H9 (cell line): ENCODE data around the gene GARRE1. TPM values are rescaled to one million over a fixed set of nuclear protein-coding genes. Genes with fewer than 3 reads are reported as not detected.

Experiments
- DNase-seq: peaks from one replicate; pipeline ENCODE4 v3.0.0-alpha.2; 2017
- H2AFZ ChIP-seq: one replicate; pipeline ENCODE4 v1.6.1; 2013; ENCODE audit warnings: mild to moderate bottlenecking, low read length, control low read depth, moderate library complexity
- H2AK5ac ChIP-seq: 2 replicates; pipeline ENCODE4 v1.6.1; 2013; ENCODE audit warnings: low read length, control low read depth, mixed read lengths; ENCODE audit not compliant: insufficient read length
- H2BK120ac ChIP-seq: one replicate; pipeline ENCODE4 v1.6.1; 2013; ENCODE audit warnings: low read depth, mild to moderate bottlenecking, low read length, control low read depth, inconsistent platforms; ENCODE audit not compliant: poor library complexity, severe bottlenecking
- H2BK12ac ChIP-seq: 2 replicates; pipeline ENCODE4 v1.6.1; 2013; ENCODE audit warnings: low read length, control low read depth, mixed read lengths, low read depth; ENCODE audit not compliant: insufficient read length
- H2BK15ac ChIP-seq: 2 replicates; pipeline ENCODE4 v1.6.1; 2013; ENCODE audit warnings: low read depth, low read length, control low read depth
- H2BK20ac ChIP-seq: one replicate; pipeline ENCODE4 v1.6.1; 2013; ENCODE audit warnings: low read depth, mild to moderate bottlenecking, low read length, control low read depth, inconsistent platforms; ENCODE audit not compliant: poor library complexity, severe bottlenecking
- H2BK5ac ChIP-seq: 2 replicates; pipeline ENCODE4 v1.6.1; 2013; ENCODE audit warnings: low read length, control low read depth, mixed read lengths; ENCODE audit not compliant: insufficient read length
- H3K14ac ChIP-seq: 2 replicates; pipeline ENCODE4 v1.6.1; 2013; ENCODE audit warnings: low read length, control low read depth; ENCODE audit not compliant: insufficient read depth
- H3K18ac ChIP-seq: 2 replicates; pipeline ENCODE4 v1.6.1; 2013; ENCODE audit warnings: low read depth, mild to moderate bottlenecking, mixed read lengths, low read length, control low read depth; ENCODE audit not compliant: insufficient read length
- H3K23ac ChIP-seq: 2 replicates; pipeline ENCODE4 v1.6.1; 2013; ENCODE audit warnings: low read length, control low read depth, mixed read lengths, low read depth; ENCODE audit not compliant: insufficient read length
- H3K23me2 ChIP-seq: 2 replicates; pipeline ENCODE4 v1.6.1; 2013; ENCODE audit warnings: low read depth, mild to moderate bottlenecking, mixed read lengths, low read length, control low read depth; ENCODE audit not compliant: insufficient read length, poor library complexity, severe bottlenecking
- H3K27ac ChIP-seq: 2 replicates; pipeline ENCODE4 v1.5.1; 2013; ENCODE audit warnings: low read length, control low read depth, mixed read lengths, low read depth; ENCODE audit not compliant: insufficient read length
- H3K27me3 ChIP-seq: 2 replicates; pipeline ENCODE4 v1.6.1; 2013; ENCODE audit warnings: low read length, control low read depth, inconsistent platforms; ENCODE audit not compliant: insufficient read depth
- H3K4ac ChIP-seq: 2 replicates; pipeline ENCODE4 v1.6.1; 2013; ENCODE audit warnings: low read depth, mild to moderate bottlenecking, control low read depth, inconsistent platforms, low read length, moderate library complexity
- H3K4me1 ChIP-seq: 2 replicates; pipeline ENCODE4 v1.6.1; 2013; ENCODE audit warnings: low read length, control low read depth, inconsistent platforms; ENCODE audit not compliant: insufficient read depth
- H3K4me2 ChIP-seq: 2 replicates; pipeline ENCODE4 v1.6.1; 2013; ENCODE audit warnings: low read length, control low read depth, mixed read lengths; ENCODE audit not compliant: insufficient read length, insufficient read depth
- H3K56ac ChIP-seq: 2 replicates; pipeline ENCODE4 v1.6.1; 2013; ENCODE audit warnings: low read depth, mild to moderate bottlenecking, mixed read lengths, low read length, control low read depth; ENCODE audit not compliant: insufficient read length
- H3K79me1 ChIP-seq: 2 replicates; pipeline ENCODE4 v1.6.1; 2013; ENCODE audit warnings: low read depth, mild to moderate bottlenecking, moderate library complexity, low read length, control low read depth, inconsistent platforms; ENCODE audit not compliant: insufficient read depth, poor library complexity, severe bottlenecking
- H3K79me2 ChIP-seq: 2 replicates; pipeline ENCODE4 v1.6.1; 2013; ENCODE audit warnings: low read length, control low read depth, inconsistent platforms; ENCODE audit not compliant: insufficient read depth
- H3K9ac ChIP-seq: 2 replicates; pipeline ENCODE4 v1.6.1; 2013; ENCODE audit warnings: low read length, control low read depth, mixed read lengths; ENCODE audit not compliant: insufficient read length; ENCODE audit errors: extremely low read depth
- H3K9me3 ChIP-seq: one replicate; pipeline ENCODE4 v1.6.1; 2013; ENCODE audit warnings: low read depth, low read length, inconsistent platforms; ENCODE audit not compliant: control insufficient read depth
- H3T11ph ChIP-seq: one replicate; pipeline ENCODE4 v1.6.1; 2013; ENCODE audit warnings: mild to moderate bottlenecking, low read length, control low read depth, inconsistent platforms
- H4K20me1 ChIP-seq: one replicate; pipeline ENCODE4 v1.6.1; 2013; ENCODE audit not compliant: control insufficient read depth, insufficient read length, insufficient read depth
- H4K5ac ChIP-seq: 2 replicates; pipeline ENCODE4 v1.6.1; 2013; ENCODE audit warnings: low read depth, mild to moderate bottlenecking, mixed read lengths, low read length, control low read depth; ENCODE audit not compliant: insufficient read length
- H4K8ac ChIP-seq: replicated peaks from 2 replicates; pipeline ENCODE4 v1.6.1; 2013; ENCODE audit warnings: low read length, control low read depth, mixed read lengths, low read depth; ENCODE audit not compliant: insufficient read length
- H4K91ac ChIP-seq: 2 replicates; pipeline ENCODE4 v1.6.1; 2013; ENCODE audit warnings: low read depth, mild to moderate bottlenecking, moderate library complexity, mixed read lengths, low read length, control low read depth; ENCODE audit not compliant: insufficient read length
- H3K27ac Mint-ChIP-seq, 3 experiments: 2 replicates in 2 of 3; 3 replicates in 1 of 3; pipeline ENCODE4 v1.8.0; 2020 to 2021; ENCODE audit warnings: mixed read lengths in 3 of 3, mild to moderate bottlenecking in 1 of 3, moderate library complexity in 1 of 3
- H3K27me3 Mint-ChIP-seq: 2 replicates; pipeline ENCODE4 v1.8.0; 2021; ENCODE audit warnings: low read depth, mild to moderate bottlenecking, moderate library complexity, mixed read lengths
- H3K36me3 Mint-ChIP-seq, 3 experiments: 2 replicates in 2 of 3; 3 replicates in 1 of 3; pipeline ENCODE4 v1.8.0; 2020 to 2021; ENCODE audit warnings: low read depth in 3 of 3, mixed read lengths in 3 of 3; ENCODE audit not compliant: insufficient read depth in 1 of 3
- H3K4me1 Mint-ChIP-seq, 2 experiments: 2 replicates each; pipeline ENCODE4 v1.8.0; 2020; ENCODE audit warnings: mixed read lengths in 2 of 2
- H3K4me3 Mint-ChIP-seq, 2 experiments: 2 replicates in 1 of 2; 3 replicates in 1 of 2; pipeline ENCODE4 v1.8.0; 2020 to 2021; ENCODE audit warnings: mild to moderate bottlenecking in 2 of 2, mixed read lengths in 2 of 2, moderate library complexity in 1 of 2
- H3K9me3 Mint-ChIP-seq, 2 experiments: 2 replicates in 1 of 2; 3 replicates in 1 of 2; pipeline ENCODE4 v1.8.0; 2020; ENCODE audit warnings: mild to moderate bottlenecking in 2 of 2, mixed read lengths in 2 of 2, moderate library complexity in 1 of 2
- WGBS: extraction: QIAGEN DNeasy Blood & Tissue Kit; methylation state at CpG from one replicate; pipeline ENCODE4 v1.1.7; 2013; ENCODE audit warnings: missing lambda C conversion rate, low lambda C conversion rate, mixed read lengths; ENCODE audit not compliant: insufficient read length; ENCODE audit errors: extremely low coverage; 5-methylcytosine and 5-hydroxymethylcytosine counted together
- total RNA-seq: library from RNA; stranded (reverse); gene quantifications from 2 replicates; pipeline ENCODE4 v1.2.1, GENCODE V29; 2021
- TF ChIP-seq, protein P1 (sequence below): fragments of 200-600 bp; sonication (generic); conservative IDR thresholded peaks from 3 replicates; pipeline ENCODE4 v1.8.0; 2021; ENCODE audit warnings: antibody characterized with exemption, mild to moderate bottlenecking

The GARRE1 gene
- total RNA-seq, 1 experiment from 2014 or later, result 24.1 TPM

DNA sequence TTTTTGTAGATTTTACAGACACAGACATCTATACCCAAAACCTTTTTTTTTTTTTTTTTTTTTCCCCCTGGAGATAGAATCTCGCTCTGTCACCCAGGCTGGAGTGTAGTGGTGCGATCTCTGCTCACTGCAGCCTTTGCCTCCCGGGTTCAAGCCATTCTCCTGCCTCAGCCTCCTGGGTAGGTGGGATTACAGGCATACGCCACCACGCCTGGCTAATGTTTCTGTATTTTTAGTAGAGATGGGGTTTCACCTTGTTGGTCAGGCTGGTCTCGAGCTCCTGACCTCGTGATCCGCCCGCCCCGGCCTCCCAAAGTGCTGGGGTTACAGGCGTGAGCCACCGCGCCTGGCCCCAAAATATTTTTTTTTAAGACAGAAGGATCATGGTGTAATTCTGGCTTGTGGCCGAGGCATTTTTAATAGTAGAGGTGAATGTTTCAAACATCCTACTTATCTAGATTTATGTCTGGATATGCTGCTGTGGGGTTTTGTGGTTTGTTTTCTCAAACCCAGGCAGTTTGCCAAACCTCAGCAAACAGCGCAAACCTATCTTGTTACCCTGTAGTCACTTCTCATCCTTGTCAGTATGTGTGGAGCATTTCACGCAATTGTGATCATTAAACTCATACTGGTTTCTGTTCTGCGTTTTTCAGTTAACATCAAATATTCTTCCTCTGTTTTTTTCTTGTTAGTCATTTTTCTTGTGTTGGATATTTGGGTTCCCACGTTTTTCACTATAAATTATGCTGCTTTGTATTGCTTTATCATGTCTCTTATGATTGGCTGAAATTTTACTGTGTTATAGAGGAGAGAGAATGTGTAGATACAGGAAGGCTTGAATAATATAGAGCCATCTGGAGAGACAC lies 36.2 kb upstream of the GARRE1 start:
- Histone ChIP-seq H2AK5ac (no peak overlapping the region), H3T11ph (no peak overlapping the region), H2BK20ac (no peak overlapping the region), H3K4me2 (no peak overlapping the region), H3K27ac (no peak overlapping the region), H3K23ac (no peak overlapping the region), H2BK120ac (no peak overlapping the region), H3K4me1 (no peaks in the 10 kb centered on the region), H2BK12ac (no peak overlapping the region), H4K5ac (no peak overlapping the region), H2BK15ac (no peak overlapping the region), H3K4ac (no peak overlapping the region), H2AFZ (no peak overlapping the region), H3K27me3 (no peaks in the 10 kb centered on the region), H3K23me2 (no peaks in the 10 kb centered on the region), H4K20me1 (peaks cover 1% of the 10 kb centered on the region), H3K14ac (no peak overlapping the region), H2BK5ac (no peak overlapping the region), H4K91ac (no peak overlapping the region), H3K79me1 (no peaks in the 10 kb centered on the region), H4K8ac (no peak overlapping the region), H3K18ac (no peak overlapping the region), H3K9me3 (no peaks in the 10 kb centered on the region), H3K79me2 (no peaks in the 10 kb centered on the region), H3K56ac (no peak overlapping the region), H3K9ac (no peak overlapping the region)
- WGBS, result no CpG with 5 or more reads among the region's 18 CpGs
- Mint-ChIP-seq H3K27ac (peak overlapping the region in 1 of 3 experiments; percentile 46; a peak in 2 of 7 replicates), H3K4me3 (no peak overlapping the region), H3K36me3 (peaks cover 51 to 78% (median 73%) of the 10 kb centered on the region in 3 experiments), H3K4me1 (peaks cover 3% of the 10 kb centered on the region in 2 experiments), H3K9me3 (no peaks in the 10 kb centered on the region), H3K27me3 (no peaks in the 10 kb centered on the region)
- no peak for DNase-seq
- TF ChIP-seq, protein P1, sequence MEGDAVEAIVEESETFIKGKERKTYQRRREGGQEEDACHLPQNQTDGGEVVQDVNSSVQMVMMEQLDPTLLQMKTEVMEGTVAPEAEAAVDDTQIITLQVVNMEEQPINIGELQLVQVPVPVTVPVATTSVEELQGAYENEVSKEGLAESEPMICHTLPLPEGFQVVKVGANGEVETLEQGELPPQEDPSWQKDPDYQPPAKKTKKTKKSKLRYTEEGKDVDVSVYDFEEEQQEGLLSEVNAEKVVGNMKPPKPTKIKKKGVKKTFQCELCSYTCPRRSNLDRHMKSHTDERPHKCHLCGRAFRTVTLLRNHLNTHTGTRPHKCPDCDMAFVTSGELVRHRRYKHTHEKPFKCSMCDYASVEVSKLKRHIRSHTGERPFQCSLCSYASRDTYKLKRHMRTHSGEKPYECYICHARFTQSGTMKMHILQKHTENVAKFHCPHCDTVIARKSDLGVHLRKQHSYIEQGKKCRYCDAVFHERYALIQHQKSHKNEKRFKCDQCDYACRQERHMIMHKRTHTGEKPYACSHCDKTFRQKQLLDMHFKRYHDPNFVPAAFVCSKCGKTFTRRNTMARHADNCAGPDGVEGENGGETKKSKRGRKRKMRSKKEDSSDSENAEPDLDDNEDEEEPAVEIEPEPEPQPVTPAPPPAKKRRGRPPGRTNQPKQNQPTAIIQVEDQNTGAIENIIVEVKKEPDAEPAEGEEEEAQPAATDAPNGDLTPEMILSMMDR, result no peak
